Posterior cingulate gyrus (tissue), 11 donors: ENCODE results near the gene ATP6V1G1.

Experiments used
- DNase-seq, 10 donors: peaks; one replicate each; pipeline versions ENCODE4 v3.0.0 to v3.0.0-alpha.2; 2020 to 2021; ENCODE audit warnings: mixed read lengths in 3 of 10
- intact Hi-C: fragments of 100-400 bp; cut with DNase I; formaldehyde crosslinking; loops from one replicate; pipeline ENCODE4 v1.15.1; 2023

The ATP6V1G1 gene

GRCh38 chr9:114608525-114608796, 20.9 kb downstream of the ATP6V1G1 start:
- DNase-seq, result no peak
- intact Hi-C loops, result no loop called here

- intact Hi-C loops, result no loop called here
- DNase-seq, result peak; percentile 22 to 89 (median 46)
Observed at GRCh38 chr9:114611516-114612271, 24.1 kb downstream of the ATP6V1G1 start.

- DNase-seq, result peak in 1 of 10 donors; percentile 4
Observed at GRCh38 chr9:114612272-114612923, 24.8 kb downstream of the ATP6V1G1 start.

GRCh38 chr9:114613087-114613486, 25.5 kb downstream of the ATP6V1G1 start:
- intact Hi-C loops, result no loop called here

More at GRCh38 chr9:114612272-114612923, 24.8 kb downstream of the ATP6V1G1 start:
- intact Hi-C loops, result no loop called here

GRCh38 chr9:114613919-114614318, 26.4 kb downstream of the ATP6V1G1 start:
- intact Hi-C loops, result no loop called here
- no peak for DNase-seq

More at GRCh38 chr9:114613087-114613486, 25.5 kb downstream of the ATP6V1G1 start:
- no peak for DNase-seq

GRCh38 chr9:114614373-114614772, 26.8 kb downstream of the ATP6V1G1 start:
- intact Hi-C loops, result no loop called here
- DNase-seq, result no peak

GRCh38 chr9:114616684-114617520, 29.3 kb downstream of the ATP6V1G1 start:
- intact Hi-C loops, result no loop called here
- DNase-seq, result peak in 5 of 10 donors; percentile 14 to 76 (median 30)

- peak in 5 of 10 donors; percentile 28 to 90 (median 46) for DNase-seq
- intact Hi-C loops, result no loop called here
Observed at GRCh38 chr9:114619191-114619761, 31.7 kb downstream of the ATP6V1G1 start.

- intact Hi-C loops, result no loop called here
- no peak for DNase-seq
Observed at GRCh38 chr9:114621561-114621960, 34.0 kb downstream of the ATP6V1G1 start.

- no peak for DNase-seq
- intact Hi-C loops, result no loop called here
Observed at GRCh38 chr9:114621975-114622609, 34.5 kb downstream of the ATP6V1G1 start.

GRCh38 chr9:114624677-114625076, 37.1 kb downstream of the ATP6V1G1 start:
- DNase-seq, result no peak
- intact Hi-C loops, result no loop called here

- DNase-seq, result no peak
- intact Hi-C loops, result no loop called here
Observed at GRCh38 chr9:114626415-114627020, 38.9 kb downstream of the ATP6V1G1 start.

- intact Hi-C loops, result no loop called here
- no peak for DNase-seq
Observed at GRCh38 chr9:114627553-114627952, 40.0 kb downstream of the ATP6V1G1 start.

- peak in 3 of 10 donors; percentile 35 to 91 (median 64) for DNase-seq
- intact Hi-C loops, result no loop called here
Observed at GRCh38 chr9:114629563-114630090, 42.1 kb downstream of the ATP6V1G1 start.

GRCh38 chr9:114631166-114631565, 43.6 kb downstream of the ATP6V1G1 start:
- no peak for DNase-seq
- intact Hi-C loops, result no loop called here

- DNase-seq, result no peak
- intact Hi-C loops, result no loop called here
Observed at GRCh38 chr9:114633438-114634089, 46.0 kb downstream of the ATP6V1G1 start.

- intact Hi-C loops, result no loop called here
- no peak for DNase-seq
Observed at GRCh38 chr9:114634387-114634786, 46.8 kb downstream of the ATP6V1G1 start.

- DNase-seq, result no peak
- intact Hi-C loops, result no loop called here
Observed at GRCh38 chr9:114638404-114638803, 50.8 kb downstream of the ATP6V1G1 start.

GRCh38 chr9:114641967-114642366, 54.4 kb downstream of the ATP6V1G1 start:
- intact Hi-C loops, result no loop called here
- no peak for DNase-seq
